K562 (cell line): ENCODE data around the gene SCAP. TPM values are rescaled to one million over a fixed set of nuclear protein-coding genes. Genes with fewer than 3 reads are reported as not detected.

ENCODE experiments used
- KDM1A ChIP-seq, 2 experiments: fragments of 450-650 bp; IDR thresholded peaks; 2 replicates each; pipeline ENCODE4 v1.6.1; 2016; ENCODE audit warnings: mild to moderate bottlenecking in 2 of 2
- MTA1 ChIP-seq: fragments of 450-650 bp; IDR thresholded peaks from 2 replicates; pipeline ENCODE4 v1.6.1; 2017; ENCODE audit warnings: borderline replicate concordance
- PRPF4 ChIP-seq: fragments of 200-400 bp; formaldehyde crosslinking; IDR thresholded peaks from one replicate; pipeline ENCODE4 v1.6.1; 2017; ENCODE audit warnings: low read length, low read depth, mild to moderate bottlenecking; ENCODE audit not compliant: insufficient read depth, poor library complexity, severe bottlenecking
- RAD21 ChIP-seq, 2 experiments: fragments of 250-450 bp in 1 of 2; fragments of 450-650 bp in 1 of 2; sonication (Bioruptor Pico) in 1 of 2; formaldehyde crosslinking in 1 of 2; IDR thresholded peaks in 1 of 2; conservative IDR thresholded peaks in 1 of 2; 2 replicates each; pipeline versions ENCODE4 v1.4.0 to v1.8.0; 2020 to 2022; ENCODE audit warnings: mild to moderate bottlenecking in 2 of 2, moderate library complexity in 1 of 2
- ZNF146 ChIP-seq: IDR thresholded peaks from one replicate; pipeline ENCODE4 v1.6.1; 2018; ENCODE audit warnings: missing compliant biosample characterization; ENCODE audit not compliant: unreplicated experiment
- polyA plus RNA-seq, 8 experiments: library from polyadenylated mRNA; depleted of rRNA in 4 of 8; stranded (reverse) in 5 of 8; unstranded in 3 of 8; fragments of >200 nt; fragmentation: Nextera tagmentation in 2 of 8; fragmentation: Illumina TruSeq in 1 of 8; extraction: Ambion mirVana in 2 of 8; extraction: Trizol in 1 of 8; gene quantifications; 2 replicates each; pipeline versions ENCODE4 v1.2.1 to v1.2.3, GENCODE V29; 2011 to 2014; ENCODE audit warnings: inconsistent platforms in 1 of 8, missing spikeins in 1 of 8
- total RNA-seq, 7 experiments: library from RNA; depleted of rRNA in 6 of 7; stranded (reverse); fragments of >200 nt in 6 of 7; fragmentation: Illumina TruSeq in 2 of 7; extraction: Trizol in 2 of 7; gene quantifications; 2 replicates each; pipeline versions ENCODE4 v1.2.1 to v1.2.3, GENCODE V29; 2011 to 2021; ENCODE audit warnings: low replicate concordance in 1 of 7
- TF ChIP-seq, protein P1 (sequence below), 2 experiments: fragments of 450-650 bp; formaldehyde crosslinking in 1 of 2; IDR thresholded peaks; 2 replicates each; pipeline versions ENCODE4 v1.4.0 to v1.6.1; 2014 to 2020; ENCODE audit warnings: mild to moderate bottlenecking in 2 of 2, borderline replicate concordance in 1 of 2, low read depth in 1 of 2
- TF ChIP-seq, protein P2 (sequence below): fragments of 450-650 bp; formaldehyde crosslinking; IDR thresholded peaks from 2 replicates; pipeline ENCODE4 v1.4.0; 2020; ENCODE audit warnings: mild to moderate bottlenecking, moderate library complexity
- TF ChIP-seq, protein P3 (sequence below): fragments of 200-800 bp; sonication (Bioruptor generic); IDR thresholded peaks from 2 replicates; pipeline ENCODE4 v1.6.1; 2017; ENCODE audit warnings: missing genetic modification characterization, missing compliant biosample characterization
- TF ChIP-seq, protein P4 (sequence below): fragments of 250-450 bp; sonication (Bioruptor Pico); IDR thresholded peaks from 2 replicates; pipeline ENCODE4 v1.5.0; 2021; ENCODE audit warnings: mild to moderate bottlenecking, moderate library complexity

The SCAP gene
- total and polyA plus RNA-seq, 9 of the 15 experiments (the other 6 are each of a cell fraction or from before 2014, with no cell fraction given): 2.6 to 104 (median 37.8) TPM

DNA sequence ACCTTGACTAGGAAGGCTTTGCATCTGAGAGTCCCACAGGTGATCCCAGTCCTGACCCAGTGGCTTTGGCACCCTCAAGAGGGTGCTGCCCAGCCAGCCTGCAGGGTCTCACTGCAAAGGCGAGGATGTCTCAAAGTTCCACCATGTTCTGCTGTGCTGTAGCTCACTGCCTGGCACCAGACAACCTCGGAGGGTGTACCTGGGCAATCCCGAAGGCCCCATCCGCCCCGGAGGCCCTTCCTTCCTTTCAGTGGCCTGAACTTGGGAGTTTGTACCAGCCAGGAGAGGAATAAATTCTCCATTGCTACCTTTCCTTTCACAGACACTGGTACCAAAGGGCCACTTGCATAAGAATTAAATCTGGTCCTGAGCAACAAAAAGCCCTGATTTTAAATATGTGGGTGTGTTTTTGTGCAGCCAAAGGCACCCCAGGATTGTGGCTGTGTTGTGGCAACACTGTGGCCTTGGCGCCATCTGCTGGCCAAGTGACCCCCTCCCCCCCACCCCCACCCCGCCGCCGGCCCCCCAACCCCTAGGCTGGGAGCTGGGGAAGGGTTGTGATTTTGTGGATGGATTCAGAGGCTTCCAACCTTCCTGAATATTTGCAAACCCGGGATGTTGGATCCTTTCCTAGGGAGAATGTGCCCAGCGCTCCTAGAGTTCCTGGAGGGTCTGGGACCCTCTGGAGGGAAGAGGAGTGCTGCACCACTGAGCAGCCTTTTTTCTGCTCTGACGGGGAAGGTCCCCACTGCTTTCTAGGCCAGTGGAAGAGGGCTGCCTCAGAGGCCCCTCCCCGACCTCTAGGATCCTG is 104.6 kb downstream of the SCAP start (continued):
- TF ChIP-seq, protein P1, sequence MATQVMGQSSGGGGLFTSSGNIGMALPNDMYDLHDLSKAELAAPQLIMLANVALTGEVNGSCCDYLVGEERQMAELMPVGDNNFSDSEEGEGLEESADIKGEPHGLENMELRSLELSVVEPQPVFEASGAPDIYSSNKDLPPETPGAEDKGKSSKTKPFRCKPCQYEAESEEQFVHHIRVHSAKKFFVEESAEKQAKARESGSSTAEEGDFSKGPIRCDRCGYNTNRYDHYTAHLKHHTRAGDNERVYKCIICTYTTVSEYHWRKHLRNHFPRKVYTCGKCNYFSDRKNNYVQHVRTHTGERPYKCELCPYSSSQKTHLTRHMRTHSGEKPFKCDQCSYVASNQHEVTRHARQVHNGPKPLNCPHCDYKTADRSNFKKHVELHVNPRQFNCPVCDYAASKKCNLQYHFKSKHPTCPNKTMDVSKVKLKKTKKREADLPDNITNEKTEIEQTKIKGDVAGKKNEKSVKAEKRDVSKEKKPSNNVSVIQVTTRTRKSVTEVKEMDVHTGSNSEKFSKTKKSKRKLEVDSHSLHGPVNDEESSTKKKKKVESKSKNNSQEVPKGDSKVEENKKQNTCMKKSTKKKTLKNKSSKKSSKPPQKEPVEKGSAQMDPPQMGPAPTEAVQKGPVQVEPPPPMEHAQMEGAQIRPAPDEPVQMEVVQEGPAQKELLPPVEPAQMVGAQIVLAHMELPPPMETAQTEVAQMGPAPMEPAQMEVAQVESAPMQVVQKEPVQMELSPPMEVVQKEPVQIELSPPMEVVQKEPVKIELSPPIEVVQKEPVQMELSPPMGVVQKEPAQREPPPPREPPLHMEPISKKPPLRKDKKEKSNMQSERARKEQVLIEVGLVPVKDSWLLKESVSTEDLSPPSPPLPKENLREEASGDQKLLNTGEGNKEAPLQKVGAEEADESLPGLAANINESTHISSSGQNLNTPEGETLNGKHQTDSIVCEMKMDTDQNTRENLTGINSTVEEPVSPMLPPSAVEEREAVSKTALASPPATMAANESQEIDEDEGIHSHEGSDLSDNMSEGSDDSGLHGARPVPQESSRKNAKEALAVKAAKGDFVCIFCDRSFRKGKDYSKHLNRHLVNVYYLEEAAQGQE (IDR thresholded peaks at IDR 0.05; ENCODE audit: borderline replicate concordance): peak; percentile 45; the same call in 1 of the 2 replicates
- TF ChIP-seq, protein P1 (CRISPR knock-in tag; IDR thresholded peaks at IDR 0.05; ENCODE audit: low read depth): no peak
- TF ChIP-seq, protein P2, sequence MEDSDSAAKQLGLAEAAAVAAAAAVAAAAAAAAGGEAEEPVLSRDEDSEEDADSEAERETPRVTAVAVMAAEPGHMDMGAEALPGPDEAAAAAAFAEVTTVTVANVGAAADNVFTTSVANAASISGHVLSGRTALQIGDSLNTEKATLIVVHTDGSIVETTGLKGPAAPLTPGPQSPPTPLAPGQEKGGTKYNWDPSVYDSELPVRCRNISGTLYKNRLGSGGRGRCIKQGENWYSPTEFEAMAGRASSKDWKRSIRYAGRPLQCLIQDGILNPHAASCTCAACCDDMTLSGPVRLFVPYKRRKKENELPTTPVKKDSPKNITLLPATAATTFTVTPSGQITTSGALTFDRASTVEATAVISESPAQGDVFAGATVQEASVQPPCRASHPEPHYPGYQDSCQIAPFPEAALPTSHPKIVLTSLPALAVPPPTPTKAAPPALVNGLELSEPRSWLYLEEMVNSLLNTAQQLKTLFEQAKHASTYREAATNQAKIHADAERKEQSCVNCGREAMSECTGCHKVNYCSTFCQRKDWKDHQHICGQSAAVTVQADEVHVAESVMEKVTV: 0 out of 2 replicates have a peak, but pooled peaks have one; percentile 32
- TF ChIP-seq ZNF146 (CRISPR knock-in tag) (no peak), MTA1 (no peak), RAD21 (CRISPR knock-in tag; conservative IDR thresholded peaks at IDR 0.05 in 1 of 2, IDR thresholded peaks at IDR 0.05 in 1 of 2) (peak; percentile 42 to 63), PRPF4 (no peak), KDM1A (IDR thresholded peaks at IDR 0.05) (peak in 1 of 2 experiments; percentile 15; a peak in 1 of 4 replicates)
- TF ChIP-seq, protein P3, sequence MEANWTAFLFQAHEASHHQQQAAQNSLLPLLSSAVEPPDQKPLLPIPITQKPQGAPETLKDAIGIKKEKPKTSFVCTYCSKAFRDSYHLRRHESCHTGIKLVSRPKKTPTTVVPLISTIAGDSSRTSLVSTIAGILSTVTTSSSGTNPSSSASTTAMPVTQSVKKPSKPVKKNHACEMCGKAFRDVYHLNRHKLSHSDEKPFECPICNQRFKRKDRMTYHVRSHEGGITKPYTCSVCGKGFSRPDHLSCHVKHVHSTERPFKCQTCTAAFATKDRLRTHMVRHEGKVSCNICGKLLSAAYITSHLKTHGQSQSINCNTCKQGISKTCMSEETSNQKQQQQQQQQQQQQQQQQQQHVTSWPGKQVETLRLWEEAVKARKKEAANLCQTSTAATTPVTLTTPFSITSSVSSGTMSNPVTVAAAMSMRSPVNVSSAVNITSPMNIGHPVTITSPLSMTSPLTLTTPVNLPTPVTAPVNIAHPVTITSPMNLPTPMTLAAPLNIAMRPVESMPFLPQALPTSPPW (CRISPR knock-in tag): peak; percentile 88
- TF ChIP-seq, protein P4, sequence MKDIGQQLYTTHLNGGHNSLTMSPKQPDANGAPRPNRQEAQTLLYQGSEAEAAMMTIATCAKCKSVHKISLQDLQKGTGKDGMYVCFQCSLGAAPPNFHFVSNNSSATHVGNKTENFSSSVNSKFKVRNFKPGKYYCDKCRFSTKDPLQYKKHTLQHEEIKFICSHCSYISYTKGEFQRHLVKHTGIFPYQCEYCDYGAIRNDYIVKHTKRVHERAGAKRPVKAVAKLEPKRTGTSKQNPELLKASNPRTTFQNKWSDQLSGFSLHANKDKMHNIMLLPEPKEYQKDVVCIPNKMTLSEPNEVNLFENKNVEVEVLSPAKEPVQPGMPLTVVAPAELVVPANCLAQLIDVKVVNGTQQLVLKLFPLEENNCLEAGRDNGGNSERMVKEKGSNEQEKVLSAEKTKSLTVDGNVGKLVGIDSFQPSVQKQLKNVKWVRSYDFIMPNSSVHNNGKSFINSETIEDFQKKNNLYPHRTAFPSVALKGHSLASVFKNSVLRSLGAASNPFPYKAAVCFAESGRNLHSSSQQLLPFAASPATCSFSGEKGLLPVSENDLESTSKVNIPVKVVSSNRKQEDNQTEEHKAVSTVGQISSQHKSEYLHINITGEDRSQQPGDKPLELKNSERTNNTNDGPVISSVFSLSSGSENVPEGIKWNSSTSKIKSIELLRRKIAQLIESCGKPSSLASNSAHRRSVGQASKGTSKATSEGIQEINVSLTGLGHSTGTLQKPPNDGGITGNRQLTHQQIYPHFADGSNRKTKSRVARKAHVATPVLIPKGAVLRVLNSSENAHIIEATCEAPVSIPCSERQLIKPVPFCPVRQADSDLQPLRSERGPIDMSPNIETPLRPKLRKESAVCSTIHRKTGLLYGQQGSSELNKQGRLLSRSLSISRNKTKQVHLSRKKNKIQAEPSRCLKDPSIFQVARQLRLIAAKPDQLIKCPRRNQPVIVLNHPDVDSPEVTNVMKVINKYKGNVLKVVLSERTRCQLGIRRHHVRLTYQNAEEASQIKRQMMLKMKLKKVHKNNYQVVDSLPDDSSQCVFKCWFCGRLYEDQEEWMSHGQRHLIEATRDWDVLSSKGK (CRISPR knock-in tag): no peak
